ENCODE data around the gene TMEFF1.
A peak's percentile ranks its signal among the peaks of the same experiment; 100 is the strongest.

TMEFF1 gene

GRCh38 chr9:100447041-100447440 lies 25.9 kb upstream of the TMEFF1 start:
- no peak for TF ChIP-seq CTCF (IDR thresholded peaks at IDR 0.05; ENCODE audit: control extremely low read depth, extremely low read depth, low read depth, missing control alignments)
- DNase-seq (ENCODE audit: extremely low spot score), result no peak
- CTCF ChIA-PET, result interaction anchor here (3.3 kb wide), 1 partner anchor 9 kb away, joined by 24 read pairs; no protein-coding TSS in a partner anchor
- POLR2A ChIA-PET, result no interaction called here

DNA sequence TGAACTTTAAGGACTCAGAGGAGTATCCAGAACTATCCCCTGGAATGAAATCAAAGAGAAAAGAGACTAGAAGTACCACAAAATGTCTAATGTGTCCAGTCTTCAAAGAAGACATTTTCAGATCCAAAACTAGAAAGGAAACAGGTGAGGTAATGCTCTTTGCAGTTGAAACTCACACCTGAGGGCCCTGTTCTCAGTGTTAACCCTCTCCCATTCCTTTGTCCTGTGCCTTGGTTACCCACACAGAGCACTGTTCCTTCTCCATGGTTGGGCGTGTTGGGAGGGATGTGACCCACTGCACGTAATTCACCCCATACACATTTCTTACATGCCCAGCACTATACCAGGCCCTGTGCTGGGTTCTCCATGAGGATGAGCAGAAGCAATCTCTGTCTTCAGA lies 24.7 kb upstream of the TMEFF1 start:
- DNase-seq (ENCODE audit: extremely low spot score), result no peak
- TF ChIP-seq CTCF (IDR thresholded peaks at IDR 0.05; ENCODE audit: control extremely low read depth, extremely low read depth, low read depth, missing control alignments), result no peak
- ChIA-PET POLR2A (no interaction called here), CTCF (interaction anchor here (1.9 to 3.3 kb wide), 2 partner anchors 10 to 153 kb away, joined by 7 to 24 read pairs; no protein-coding TSS in a partner anchor)

- no peak for TF ChIP-seq CTCF (IDR thresholded peaks at IDR 0.05; ENCODE audit: control extremely low read depth, extremely low read depth, low read depth, missing control alignments)
- POLR2A ChIA-PET, result no interaction called here
- CTCF ChIA-PET, result interaction anchor here (1.9 to 3.2 kb wide), 3 partner anchors 9 to 152 kb away, joined by 7 to 19 read pairs (median 10); no protein-coding TSS in a partner anchor
- peak; percentile 47 for DNase-seq (ENCODE audit: extremely low spot score)
Measured at GRCh38 chr9:100449420-100449819, 23.5 kb upstream of the TMEFF1 start.

- TF ChIP-seq CTCF (IDR thresholded peaks at IDR 0.05; ENCODE audit: control extremely low read depth, extremely low read depth, low read depth, missing control alignments), result no peak
- DNase-seq (ENCODE audit: extremely low spot score), result no peak
- POLR2A ChIA-PET, result no interaction called here
- CTCF ChIA-PET, result no interaction called here
Measured at GRCh38 chr9:100452894-100453293, 20.1 kb upstream of the TMEFF1 start.

- POLR2A ChIA-PET, result no interaction called here
- CTCF ChIA-PET, result interaction anchor here (1.0 to 1.9 kb wide), 2 partner anchors 13 to 19 kb away, joined by 3 to 6 read pairs; no protein-coding TSS in a partner anchor
- TF ChIP-seq CTCF (IDR thresholded peaks at IDR 0.05; ENCODE audit: control extremely low read depth, extremely low read depth, low read depth, missing control alignments), result no peak
- DNase-seq (ENCODE audit: extremely low spot score), result no peak
Measured at GRCh38 chr9:100455470-100455869, 17.5 kb upstream of the TMEFF1 start.

- TF ChIP-seq CTCF (IDR thresholded peaks at IDR 0.05; ENCODE audit: control extremely low read depth, extremely low read depth, low read depth, missing control alignments), result no peak
- ChIA-PET POLR2A (no interaction called here), CTCF (no interaction called here)
- DNase-seq (ENCODE audit: extremely low spot score), result no peak
Measured at GRCh38 chr9:100457517-100457916, 15.4 kb upstream of the TMEFF1 start.

- POLR2A ChIA-PET, result no interaction called here
- CTCF ChIA-PET, result interaction anchor here (1.3 to 1.4 kb wide), 3 partner anchors 21 to 26 kb away, joined by 3 read pairs; no protein-coding TSS in a partner anchor
- TF ChIP-seq CTCF (IDR thresholded peaks at IDR 0.05; ENCODE audit: control extremely low read depth, extremely low read depth, low read depth, missing control alignments), result no peak
Measured at GRCh38 chr9:100459963-100460362, 13.0 kb upstream of the TMEFF1 start.

More at GRCh38 chr9:100459963-100460362, 13.0 kb upstream of the TMEFF1 start:
- no peak for DNase-seq (ENCODE audit: extremely low spot score)
